Transverse colon (tissue), 4 donors: ENCODE measurements around the gene RPRD1B. TPM values are rescaled to one million over a fixed set of nuclear protein-coding genes. Genes with fewer than 3 reads are reported as not detected.

Experiments
- DNase-seq: peaks from one replicate; pipeline ENCODE4 v3.0.0-alpha.2; 2019
- H3K27ac ChIP-seq, 4 donors: fragments of 200-600 bp; sonication (generic); 2 replicates each; pipeline ENCODE4 v1.5.1; 2016 to 2018; ENCODE audit warnings: inconsistent platforms in 4 of 4
- H3K27me3 ChIP-seq: fragments of 200-600 bp; sonication (generic); 2 replicates; pipeline ENCODE4 v1.5.1; 2017; ENCODE audit warnings: inconsistent platforms
- H3K36me3 ChIP-seq, 4 donors: fragments of 200-600 bp; sonication (generic); 2 replicates each; pipeline ENCODE4 v1.5.1; 2017 to 2019; ENCODE audit warnings: inconsistent platforms in 4 of 4
- H3K4me1 ChIP-seq, 4 donors: fragments of 200-600 bp; sonication (generic); 2 replicates each; pipeline ENCODE4 v1.5.1; 2017 to 2020; ENCODE audit warnings: inconsistent platforms in 4 of 4
- H3K4me3 ChIP-seq, 4 donors: fragments of 200-600 bp; sonication (generic); 1 replicate in 1 of 4; 2 replicates in 3 of 4; pipeline versions ENCODE4 v1.5.1 to v1.6.1; 2017 to 2019; ENCODE audit warnings: inconsistent platforms in 4 of 4
- H3K9me3 ChIP-seq, 2 donors: fragments of 200-600 bp; sonication (generic); 2 replicates each; pipeline ENCODE4 v1.5.1; 2017 to 2019; ENCODE audit warnings: inconsistent platforms in 2 of 2
- CTCF ChIP-seq, 5 experiments: fragments of 200-600 bp in 3 of 5; fragments of 450-650 bp in 2 of 5; sonication (generic) in 3 of 5; IDR thresholded peaks; 1 replicate in 2 of 5; 2 replicates in 3 of 5; pipeline ENCODE4 v1.5.1; 2016 to 2017; ENCODE audit warnings: antibody characterized with exemption in 5 of 5, inconsistent platforms in 3 of 5, mild to moderate bottlenecking in 2 of 5, moderate library complexity in 1 of 5
- EP300 ChIP-seq: sonication (generic); formaldehyde crosslinking; IDR thresholded peaks from one replicate; pipeline ENCODE4 v1.6.1; 2017; ENCODE audit warnings: antibody characterized with exemption, low read depth
- POLR2A ChIP-seq: fragments of 450-650 bp; IDR thresholded peaks from one replicate; pipeline ENCODE4 v1.6.1; 2016; ENCODE audit warnings: antibody characterized with exemption, mild to moderate bottlenecking, moderate library complexity
- POLR2AphosphoS5 ChIP-seq, 3 donors: sonication (generic); formaldehyde crosslinking; IDR thresholded peaks; one replicate each; pipeline ENCODE4 v1.6.1; 2016; ENCODE audit warnings: antibody characterized with exemption in 3 of 3
- WGBS, 2 donors: methylation state at CpG; one replicate each; pipeline ENCODE4 v1.1.5; 2018; ENCODE audit warnings: low coverage in 1 of 2; 5-methylcytosine and 5-hydroxymethylcytosine counted together
- in situ Hi-C, 4 donors: fragments of 200-750 bp; cut with MboI; loops; one replicate each; pipeline versions ENCODE4 v1.15.0 to v1.15.1; 2017; ENCODE audit warnings: low sequenced_read_pairs in 3 of 4, low pct_ligation_motif_present in 1 of 4, low pct_unique_long_range_greater_than_20kb in 1 of 4
- intact Hi-C: fragments of 100-400 bp; cut with DNase I; formaldehyde crosslinking; loops from one replicate; pipeline ENCODE4 v1.15.1; 2023; ENCODE audit warnings: low total_unique reads
- small RNA-seq, 4 donors: library from RNA; depleted of rRNA; stranded (forward); fragments of <200 nt; gene quantifications; one replicate each; pipeline ENCODE3, GENCODE V24; 2016
- total RNA-seq, 4 donors: library from RNA; depleted of rRNA; stranded (reverse); fragments of >200 nt; gene quantifications; one replicate each; pipeline ENCODE4 v1.1.0, GENCODE V29; 2016

The RPRD1B gene
- total RNA-seq, 4 donors from 2014 or later, result 16.5 to 35.9 (median 21.0) TPM

GRCh38 chr20:38139977-38140753, 106.6 kb downstream of the RPRD1B start:
- WGBS, 2 donors, result 47 to 55% methylated on average over 8 to 12 of the region's 12 CpGs
- H3K36me3 ChIP-seq, result no peaks in the 10 kb centered on the region
- no peaks in the 10 kb centered on the region for H3K27me3 ChIP-seq
- no peak overlapping the region for H3K4me3 ChIP-seq
- H3K4me1 ChIP-seq, result peaks cover 16 to 33% (median 31%) of the 10 kb centered on the region in 4 donors
- no peaks in the 10 kb centered on the region for H3K9me3 ChIP-seq
- intact Hi-C loops, result loop anchor here (10.0 kb wide), 1 partner anchor 1725 kb away; no protein-coding TSS in a partner anchor
- TF ChIP-seq CTCF (IDR thresholded peaks at IDR 0.05) (no peak), EP300 (no peak), POLR2A (no peak), POLR2AphosphoS5 (IDR thresholded peaks at IDR 0.05) (no peak)
- in situ Hi-C loops, result no loop called here
- peak; percentile 47 for DNase-seq
- H3K27ac ChIP-seq, result no peak overlapping the region

- H3K36me3 ChIP-seq, result no peaks in the 10 kb centered on the region
- H3K4me3 ChIP-seq, result no peak overlapping the region
- TF ChIP-seq POLR2A (no peak), EP300 (no peak), POLR2AphosphoS5 (IDR thresholded peaks at IDR 0.05) (no peak), CTCF (IDR thresholded peaks at IDR 0.05) (no peak)
- no peaks in the 10 kb centered on the region for H3K27me3 ChIP-seq
- H3K9me3 ChIP-seq, result no peaks in the 10 kb centered on the region
- WGBS, 2 donors, result 60 to 85% methylated on average over 2 to 23 of the region's 23 CpGs
- no peak overlapping the region for H3K27ac ChIP-seq
- intact Hi-C loops (loop anchor here (10.0 kb wide), 1 partner anchor 1727 kb away; no protein-coding TSS in a partner anchor), in situ Hi-C loops (no loop called here)
- peaks cover 16 to 34% (median 32%) of the 10 kb centered on the region in 4 donors for H3K4me1 ChIP-seq
- DNase-seq, result no peak
Measured at GRCh38 chr20:38141204-38141888, 107.8 kb downstream of the RPRD1B start.

Small RNAs within 50 kb of the gene (small RNA-seq; reads per million reads assigned to genes)
- 0 reads per million in 4 donors for gene RN7SL237P

Other genes with a start within 250 kb of the RPRD1B start
- gene VSTM2L, start 130.6 kb upstream of the RPRD1B start, total RNA-seq, result 1 to 10 TPM in 3 of 4 donors, not detected in 1; 3.0 to 6.6 (median 3.0) TPM
- gene TTI1, start 290 bp upstream of the RPRD1B start, total RNA-seq, result 10 to 100 TPM in 2 of 4 donors, 1 to 10 TPM in 2; 4.5 to 19.5 (median 9.4) TPM
- 10 to 100 TPM; 14.2 to 52.0 (median 21.7) TPM for gene TGM2, start 131.5 kb downstream of the RPRD1B start, total RNA-seq
- 10 to 100 TPM in 1 of 4 donors, 1 to 10 TPM in 3; 1.6 to 20.2 (median 3.7) TPM for gene KIAA1755, start 227.0 kb downstream of the RPRD1B start, total RNA-seq